Measurements from ENCODE around the gene CCZ1B.
"Not testable (repeated sequence)": the region's sequence is repeated elsewhere in the genome, so short reads cannot be mapped to it uniquely, and the experiment has no call there.

The CCZ1B gene

DNA sequence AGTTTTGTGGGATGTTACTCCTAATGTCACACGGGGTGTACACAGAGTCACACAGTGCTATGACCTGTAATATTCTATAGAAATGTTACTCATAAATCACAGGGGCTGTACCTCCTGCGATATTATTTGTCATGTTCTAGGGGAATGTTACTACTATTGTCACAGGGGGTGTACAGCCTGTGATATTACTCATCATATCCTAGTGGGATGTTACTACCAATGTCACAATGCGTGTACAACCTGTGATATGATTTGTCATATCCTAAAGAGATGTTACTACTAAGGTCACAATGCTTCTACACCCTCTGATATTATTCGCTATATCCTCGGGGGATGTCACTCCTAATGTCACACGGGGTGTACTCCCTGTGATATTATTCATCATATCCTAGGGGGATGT, 7.6 kb upstream of the CCZ1B start:
- Histone ChIP-seq H3K36me3 (ENCODE audit: control insufficient read depth, insufficient read depth, low read length) (no peaks in the 10 kb centered on the region), H3K27ac (ENCODE audit: insufficient read depth, low read length, poor library complexity, severe bottlenecking) (no peak overlapping the region), H3K4me3 (ENCODE audit: insufficient read depth, low read depth, low read length, poor library complexity, severe bottlenecking) (no peak overlapping the region), H3K4me1 (ENCODE audit: control insufficient read depth, insufficient read depth, low read length, poor library complexity, severe bottlenecking) (no peaks in the 10 kb centered on the region), H3K9me3 (ENCODE audit: control insufficient read depth, low read length) (no peaks in the 10 kb centered on the region), H3K27me3 (replicated peaks; ENCODE audit: control insufficient read depth, insufficient read depth, low read length, poor library complexity, severe bottlenecking) (no peaks in the 10 kb centered on the region)
- no peak for DNase-seq

DNA sequence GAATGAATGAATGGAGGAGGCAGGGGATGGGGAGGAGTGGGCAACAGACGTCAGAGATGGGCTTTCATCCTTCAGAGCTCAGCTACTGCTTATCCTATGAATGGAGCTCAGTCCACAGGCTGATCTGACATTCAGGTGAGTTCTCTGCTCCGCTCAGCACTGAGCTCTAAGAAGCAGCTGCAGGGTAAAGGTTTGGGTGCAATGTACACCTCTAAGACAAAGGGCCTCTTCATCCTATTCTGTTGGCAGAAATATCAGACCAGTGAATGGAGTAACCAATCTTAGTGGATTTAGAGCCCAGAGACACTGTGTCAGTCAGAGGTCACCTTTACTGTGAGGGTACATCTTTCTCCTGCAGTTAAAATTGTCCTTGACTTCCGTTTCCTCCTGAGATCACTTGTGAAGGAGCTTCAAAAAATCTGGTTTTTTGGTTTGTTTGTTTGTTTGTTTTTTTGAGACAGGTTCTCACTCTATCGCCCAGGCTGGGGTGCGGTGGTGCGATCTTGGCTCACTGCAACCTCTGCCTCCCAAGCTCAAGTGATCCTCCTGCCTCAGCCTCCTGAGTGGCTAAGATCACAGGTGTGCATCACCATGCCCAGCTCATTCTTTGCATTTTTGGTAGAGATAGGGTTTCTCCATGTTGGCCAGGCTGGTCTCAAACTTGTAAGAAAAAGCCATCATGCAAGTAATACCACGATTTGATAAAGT, 5.1 kb upstream of the CCZ1B start:
- Histone ChIP-seq H3K27me3 (replicated peaks; ENCODE audit: control insufficient read depth, insufficient read depth, low read length, poor library complexity, severe bottlenecking) (no peaks in the 10 kb centered on the region), H3K36me3 (ENCODE audit: control insufficient read depth, insufficient read depth, low read length) (no peaks in the 10 kb centered on the region), H3K9me3 (ENCODE audit: control insufficient read depth, low read length) (no peaks in the 10 kb centered on the region), H3K27ac (ENCODE audit: insufficient read depth, low read length, poor library complexity, severe bottlenecking) (no peak overlapping the region), H3K4me1 (ENCODE audit: control insufficient read depth, insufficient read depth, low read length, poor library complexity, severe bottlenecking) (no peaks in the 10 kb centered on the region), H3K4me3 (ENCODE audit: insufficient read depth, low read depth, low read length, poor library complexity, severe bottlenecking) (no peak overlapping the region)
- DNase-seq: no peak

- not testable (repeated sequence) for DNase-seq; H3K27me3 ChIP-seq (replicated peaks; ENCODE audit: control insufficient read depth, insufficient read depth, low read length, poor library complexity, severe bottlenecking)
These were observed 4.0 kb upstream of the CCZ1B start for GRCh38 chr7:6830026-6830425.

DNA sequence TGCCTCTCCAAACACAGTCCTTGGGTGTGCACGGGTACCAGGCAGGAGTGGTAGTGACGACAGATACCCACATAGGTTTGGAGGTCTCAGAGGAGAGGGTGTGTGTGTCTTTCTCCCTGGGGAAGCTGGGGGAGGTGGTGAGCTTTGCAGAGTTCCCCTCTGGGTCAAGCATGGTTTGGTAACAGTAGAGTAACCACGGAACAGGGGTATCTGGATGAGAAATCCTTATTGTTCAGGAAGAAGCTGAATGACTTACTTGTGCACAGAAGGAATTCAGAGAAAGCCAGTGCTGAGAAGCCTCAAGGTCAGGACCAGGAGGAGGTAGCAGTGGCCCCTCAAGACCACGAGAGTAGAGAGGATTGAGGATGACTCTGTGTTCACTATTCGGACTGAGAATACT, 3.5 kb upstream of the CCZ1B start:
- not testable (repeated sequence) for H3K9me3 ChIP-seq (ENCODE audit: control insufficient read depth, low read length); DNase-seq; H3K36me3 ChIP-seq (ENCODE audit: control insufficient read depth, insufficient read depth, low read length); H3K4me3 ChIP-seq (ENCODE audit: insufficient read depth, low read depth, low read length, poor library complexity, severe bottlenecking); H3K27me3 ChIP-seq (replicated peaks; ENCODE audit: control insufficient read depth, insufficient read depth, low read length, poor library complexity, severe bottlenecking); H3K4me1 ChIP-seq (ENCODE audit: control insufficient read depth, insufficient read depth, low read length, poor library complexity, severe bottlenecking); H3K27ac ChIP-seq (ENCODE audit: insufficient read depth, low read length, poor library complexity, severe bottlenecking)

More at GRCh38 chr7:6830026-6830425, 4.0 kb upstream of the CCZ1B start:
- H3K4me3 ChIP-seq (ENCODE audit: insufficient read depth, low read depth, low read length, poor library complexity, severe bottlenecking); H3K27ac ChIP-seq (ENCODE audit: insufficient read depth, low read length, poor library complexity, severe bottlenecking); H3K4me1 ChIP-seq (ENCODE audit: control insufficient read depth, insufficient read depth, low read length, poor library complexity, severe bottlenecking); H3K9me3 ChIP-seq (ENCODE audit: control insufficient read depth, low read length); H3K36me3 ChIP-seq (ENCODE audit: control insufficient read depth, insufficient read depth, low read length): not testable (repeated sequence)

- H3K27me3 ChIP-seq (replicated peaks; ENCODE audit: control insufficient read depth, insufficient read depth, low read length, poor library complexity, severe bottlenecking); H3K36me3 ChIP-seq (ENCODE audit: control insufficient read depth, insufficient read depth, low read length); H3K27ac ChIP-seq (ENCODE audit: insufficient read depth, low read length, poor library complexity, severe bottlenecking); H3K4me3 ChIP-seq (ENCODE audit: insufficient read depth, low read depth, low read length, poor library complexity, severe bottlenecking); H3K4me1 ChIP-seq (ENCODE audit: control insufficient read depth, insufficient read depth, low read length, poor library complexity, severe bottlenecking); H3K9me3 ChIP-seq (ENCODE audit: control insufficient read depth, low read length); DNase-seq: not testable (repeated sequence)
These were observed 1.1 kb upstream of the CCZ1B start for GRCh38 chr7:6827180-6827579.

GRCh38 chr7:6825236-6826125, 594 bp downstream of the CCZ1B start:
- not testable (repeated sequence) for H3K27me3 ChIP-seq (replicated peaks; ENCODE audit: control insufficient read depth, insufficient read depth, low read length, poor library complexity, severe bottlenecking); DNase-seq; H3K9me3 ChIP-seq (ENCODE audit: control insufficient read depth, low read length); H3K36me3 ChIP-seq (ENCODE audit: control insufficient read depth, insufficient read depth, low read length); H3K4me1 ChIP-seq (ENCODE audit: control insufficient read depth, insufficient read depth, low read length, poor library complexity, severe bottlenecking)
- H3K4me3 ChIP-seq (ENCODE audit: insufficient read depth, low read depth, low read length, poor library complexity, severe bottlenecking): peak overlapping the region; percentile 49
- H3K27ac ChIP-seq (ENCODE audit: insufficient read depth, low read length, poor library complexity, severe bottlenecking): peak overlapping the region; percentile 48

DNA sequence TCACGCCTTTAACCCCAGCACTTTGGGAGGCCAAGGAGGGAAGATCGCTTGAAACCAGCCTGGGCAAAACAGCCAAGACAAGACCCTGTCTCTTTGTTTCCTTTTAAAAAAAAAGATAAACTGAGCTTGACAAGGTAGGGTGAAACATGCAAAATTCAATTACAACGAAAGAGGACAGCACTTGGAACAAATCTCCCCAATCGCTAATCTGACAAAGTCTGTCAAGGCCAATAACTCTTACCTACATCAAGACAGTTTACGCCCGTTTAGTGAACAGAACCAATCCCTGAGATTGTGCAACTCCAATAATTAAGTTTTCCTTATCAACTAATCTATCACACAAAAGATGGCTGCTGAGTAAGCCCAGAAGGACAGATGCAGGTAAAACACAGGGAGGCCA, 4.5 kb downstream of the CCZ1B start:
- H3K36me3 ChIP-seq (ENCODE audit: control insufficient read depth, insufficient read depth, low read length): not testable (repeated sequence)

DNA sequence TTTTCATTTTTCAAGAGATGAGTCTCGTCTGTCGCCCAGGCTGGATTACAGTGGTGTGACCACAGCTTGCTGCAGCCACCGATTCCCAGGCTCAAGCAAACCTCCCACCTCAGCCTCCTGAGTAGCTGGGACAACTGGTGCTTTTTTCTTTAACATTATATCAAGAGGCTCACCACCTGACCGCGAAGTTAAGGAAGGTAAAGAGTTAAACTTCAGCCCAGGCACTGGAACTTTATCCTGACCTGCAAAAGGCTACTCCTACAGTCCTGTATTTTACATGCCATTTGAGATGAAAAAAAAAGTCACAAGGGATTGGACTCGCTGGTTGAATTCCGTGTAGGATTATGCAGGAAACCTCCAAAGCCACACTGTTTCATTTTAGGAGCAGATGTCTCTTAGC, 10.6 kb downstream of the CCZ1B start:
- not testable (repeated sequence) for H3K27me3 ChIP-seq (replicated peaks; ENCODE audit: control insufficient read depth, insufficient read depth, low read length, poor library complexity, severe bottlenecking); H3K36me3 ChIP-seq (ENCODE audit: control insufficient read depth, insufficient read depth, low read length); H3K4me1 ChIP-seq (ENCODE audit: control insufficient read depth, insufficient read depth, low read length, poor library complexity, severe bottlenecking); H3K27ac ChIP-seq (ENCODE audit: insufficient read depth, low read length, poor library complexity, severe bottlenecking); DNase-seq; H3K9me3 ChIP-seq (ENCODE audit: control insufficient read depth, low read length); H3K4me3 ChIP-seq (ENCODE audit: insufficient read depth, low read depth, low read length, poor library complexity, severe bottlenecking)

More for the DNA sequence above, 4.5 kb downstream of the CCZ1B start:
- H3K9me3 ChIP-seq (ENCODE audit: control insufficient read depth, low read length); H3K4me1 ChIP-seq (ENCODE audit: control insufficient read depth, insufficient read depth, low read length, poor library complexity, severe bottlenecking); H3K27me3 ChIP-seq (replicated peaks; ENCODE audit: control insufficient read depth, insufficient read depth, low read length, poor library complexity, severe bottlenecking); H3K27ac ChIP-seq (ENCODE audit: insufficient read depth, low read length, poor library complexity, severe bottlenecking); DNase-seq; H3K4me3 ChIP-seq (ENCODE audit: insufficient read depth, low read depth, low read length, poor library complexity, severe bottlenecking): not testable (repeated sequence)

GRCh38 chr7:6813011-6813410, 13.1 kb downstream of the CCZ1B start:
- not testable (repeated sequence) for H3K4me1 ChIP-seq (ENCODE audit: control insufficient read depth, insufficient read depth, low read length, poor library complexity, severe bottlenecking); H3K27me3 ChIP-seq (replicated peaks; ENCODE audit: control insufficient read depth, insufficient read depth, low read length, poor library complexity, severe bottlenecking); H3K27ac ChIP-seq (ENCODE audit: insufficient read depth, low read length, poor library complexity, severe bottlenecking); H3K9me3 ChIP-seq (ENCODE audit: control insufficient read depth, low read length); DNase-seq; H3K4me3 ChIP-seq (ENCODE audit: insufficient read depth, low read depth, low read length, poor library complexity, severe bottlenecking); H3K36me3 ChIP-seq (ENCODE audit: control insufficient read depth, insufficient read depth, low read length)

DNA sequence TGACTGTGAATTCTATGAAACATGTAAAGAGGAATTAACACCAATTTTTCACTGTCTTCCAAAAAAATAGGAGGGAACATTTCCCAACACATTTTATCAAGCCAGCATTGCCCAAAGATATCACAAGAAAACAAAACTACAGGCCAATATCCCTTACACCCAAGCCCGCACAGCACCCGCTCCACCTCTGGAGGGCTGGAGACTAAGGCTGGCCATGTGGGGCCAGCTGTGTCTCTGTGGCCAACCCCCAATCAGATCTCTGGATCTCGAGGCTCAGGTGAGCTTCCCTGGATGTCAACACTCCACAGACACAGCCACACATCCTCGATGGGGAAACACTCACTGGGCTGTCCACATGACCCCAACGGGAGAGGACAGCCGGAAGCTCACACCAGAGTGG, 18.1 kb downstream of the CCZ1B start:
- H3K9me3 ChIP-seq (ENCODE audit: control insufficient read depth, low read length); H3K27me3 ChIP-seq (replicated peaks; ENCODE audit: control insufficient read depth, insufficient read depth, low read length, poor library complexity, severe bottlenecking); H3K4me3 ChIP-seq (ENCODE audit: insufficient read depth, low read depth, low read length, poor library complexity, severe bottlenecking); H3K27ac ChIP-seq (ENCODE audit: insufficient read depth, low read length, poor library complexity, severe bottlenecking); H3K36me3 ChIP-seq (ENCODE audit: control insufficient read depth, insufficient read depth, low read length); DNase-seq; H3K4me1 ChIP-seq (ENCODE audit: control insufficient read depth, insufficient read depth, low read length, poor library complexity, severe bottlenecking): not testable (repeated sequence)
